8988T (cell line): ENCODE data around the gene SECTM1.

Source experiments
- DNase-seq: peaks from one replicate; pipeline ENCODE4 v3.0.0; 2011

SECTM1 gene

GRCh38 chr17:82346342-82347300 lies 13.1 kb upstream of the SECTM1 start:
- no peak for DNase-seq

GRCh38 chr17:82345151-82345976 lies 11.8 kb upstream of the SECTM1 start:
- DNase-seq, result no peak

- DNase-seq, result no peak
Measured at GRCh38 chr17:82344175-82344907, 10.8 kb upstream of the SECTM1 start.

GRCh38 chr17:82343560-82343959 lies 10.0 kb upstream of the SECTM1 start:
- no peak for DNase-seq

GRCh38 chr17:82342361-82343079 lies 9.0 kb upstream of the SECTM1 start:
- no peak for DNase-seq

GRCh38 chr17:82339634-82340580 lies 6.3 kb upstream of the SECTM1 start:
- no peak for DNase-seq

- DNase-seq, result no peak
Measured at GRCh38 chr17:82338858-82339633, 5.5 kb upstream of the SECTM1 start.

GRCh38 chr17:82334622-82335394 lies 1.2 kb upstream of the SECTM1 start:
- DNase-seq, result no peak

GRCh38 chr17:82334204-82334621 lies 647 bp upstream of the SECTM1 start:
- no peak for DNase-seq

GRCh38 chr17:82332669-82333278 lies 792 bp downstream of the SECTM1 start:
- DNase-seq, result no peak

GRCh38 chr17:82331345-82331939 lies 2.1 kb downstream of the SECTM1 start:
- no peak for DNase-seq

GRCh38 chr17:82330322-82331239 lies 3.0 kb downstream of the SECTM1 start:
- DNase-seq, result peak; percentile 80

GRCh38 chr17:82329683-82330321 lies 3.8 kb downstream of the SECTM1 start:
- DNase-seq, result no peak

GRCh38 chr17:82328994-82329507 lies 4.5 kb downstream of the SECTM1 start:
- DNase-seq, result no peak

GRCh38 chr17:82328141-82328993 lies 5.2 kb downstream of the SECTM1 start:
- DNase-seq, result no peak

- DNase-seq, result no peak
Measured at GRCh38 chr17:82327757-82328140, 5.8 kb downstream of the SECTM1 start.
